ENCODE measurements around the gene PDE4D. TPM values are rescaled to one million over a fixed set of nuclear protein-coding genes. Genes with fewer than 3 reads are reported as not detected.
A peak's percentile ranks its signal among the peaks of the same experiment; 100 is the strongest.

Gene PDE4D
- total and polyA plus RNA-seq, 2 of the 4 experiments (the other 2 are of a cell fraction): 1.4 to 7.9 TPM

DNA sequence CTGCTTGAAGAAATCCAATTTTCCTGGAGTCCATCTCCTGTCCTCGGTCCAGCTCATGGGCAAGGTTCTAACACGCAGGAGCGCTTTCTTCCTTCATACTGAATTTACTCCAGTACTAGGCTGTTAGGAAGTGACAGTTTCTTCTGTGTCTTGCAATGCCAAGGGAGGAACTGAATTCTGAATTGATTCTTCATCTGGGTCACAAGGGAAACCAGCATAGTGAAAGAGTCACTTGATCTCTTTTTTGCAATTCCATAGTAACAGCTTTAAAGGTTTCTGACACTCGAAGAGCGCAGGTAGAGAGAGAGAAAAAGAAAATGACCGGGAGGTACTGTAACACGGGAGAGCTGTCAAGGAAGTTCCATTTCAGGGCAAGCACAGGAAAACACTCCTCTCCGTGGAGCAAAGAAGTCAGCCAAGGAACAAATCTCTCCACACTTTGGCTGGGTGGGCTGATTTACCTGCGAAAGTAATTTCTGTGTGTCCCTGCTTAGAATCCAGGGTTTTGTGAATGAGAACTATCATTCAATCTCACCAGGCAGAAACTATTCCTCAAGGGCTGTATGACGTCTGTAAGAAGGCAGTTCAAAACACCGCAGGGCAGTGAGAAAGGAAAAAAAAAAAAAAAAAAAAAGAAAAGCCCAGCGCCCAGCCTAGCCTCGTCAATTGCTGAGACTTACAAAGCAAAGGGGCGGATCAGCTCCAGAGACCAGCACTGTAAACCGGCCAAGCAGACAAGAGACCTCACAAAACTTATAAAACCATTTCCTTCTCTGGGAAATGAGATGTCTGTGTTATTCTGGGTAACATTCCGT lies 617.8 kb downstream of the PDE4D start:
- WGBS, 2 experiments (ENCODE audit: extremely low coverage in 2 of 2, insufficient read length in 1 of 2): no CpG with 5 or more reads among the region's 16 CpGs
- no peak overlapping the region for H4K5ac ChIP-seq (ENCODE audit: low read depth, low read length)
- ATAC-seq (ENCODE audit: low read depth) (peak; percentile 48; the same call in 1 of the 2 replicates), DNase-seq (peak; percentile 6)
- no peaks in the 10 kb centered on the region for H4K20me1 ChIP-seq (ENCODE audit: insufficient read depth, low read length)
- dilution Hi-C loops (cut with HindIII; ENCODE audit: low sequenced_read_pairs, unreplicated experiment): no loop called here
- H3K9me3 ChIP-seq (ENCODE audit: control insufficient read depth, insufficient read depth, low read length): no peaks in the 10 kb centered on the region
- ChIA-PET CTCF (no interaction called here), POLR2A (ENCODE audit: unreplicated experiment) (no interaction called here)
- H3K36me3 ChIP-seq (ENCODE audit: control insufficient read depth, insufficient read depth, low read length): no peaks in the 10 kb centered on the region
- H3K18ac ChIP-seq (ENCODE audit: low read depth, low read length): no peak overlapping the region
- 0 out of 2 replicates have a peak overlapping the region, but pooled peaks have one; percentile 22 for H3K9ac ChIP-seq (ENCODE audit: low read depth, low read length)
- H2BK20ac ChIP-seq (ENCODE audit: low read depth, low read length): no peak overlapping the region
- no peak overlapping the region for H3K4ac ChIP-seq (ENCODE audit: low read depth, low read length)
- H3K14ac ChIP-seq (replicated peaks; ENCODE audit: low read depth, low read length): no peak overlapping the region
- H3K4me2 ChIP-seq (ENCODE audit: low read depth, low read length): peak overlapping the region; percentile 95
- no peak overlapping the region for H2BK15ac ChIP-seq (ENCODE audit: low read depth, low read length)
- no peak overlapping the region for H3K23ac ChIP-seq (ENCODE audit: low read depth, low read length)
- in situ Hi-C loops (cut with MboI; ENCODE audit: low sequenced_read_pairs): no loop called here
- H2AK9ac ChIP-seq (replicated peaks; ENCODE audit: low read depth, low read length, poor library complexity): no peak overlapping the region
- H2BK5ac ChIP-seq (ENCODE audit: low read depth, low read length, poor library complexity, severe bottlenecking): no peak overlapping the region
- peak overlapping the region; percentile 32 for H3K4me3 ChIP-seq (ENCODE audit: insufficient read depth, low read depth, low read length)
- peak overlapping the region; percentile 6 for H2AFZ ChIP-seq (replicated peaks; ENCODE audit: low read length, poor library complexity)
- H3K4me1 ChIP-seq (ENCODE audit: control insufficient read depth, insufficient read depth, low read length): no peaks in the 10 kb centered on the region
- intact Hi-C loops (cut with micrococcal nuclease): no loop called here
- no peak overlapping the region for H3K27ac ChIP-seq (ENCODE audit: insufficient read depth, low read length)
- H2AK5ac ChIP-seq (ENCODE audit: low read depth, low read length): no peak overlapping the region
- H3K27me3 ChIP-seq (ENCODE audit: control insufficient read depth, insufficient read depth, low read length): no peaks in the 10 kb centered on the region; the same call in 1 of the 2 replicates
- no peaks in the 10 kb centered on the region for H3K79me1 ChIP-seq (ENCODE audit: low read depth in 1 of 2, low read length in 2 of 2)
- no peak overlapping the region for H4K91ac ChIP-seq (ENCODE audit: insufficient read depth, low read depth, low read length)
- no TSS peak for BruUV-seq (replicated peaks)
- TF ChIP-seq CHD1 (IDR thresholded peaks at IDR 0.05; ENCODE audit: low read depth, low read length) (no peak), BHLHE40 (IDR thresholded peaks at IDR 0.05; ENCODE audit: low read depth, low read length) (no peak), RCOR1 (IDR thresholded peaks at IDR 0.05; ENCODE audit: insufficient replicate concordance, low read length) (no peak)
- no peaks in the 10 kb centered on the region for H3K9me1 ChIP-seq (ENCODE audit: insufficient read depth, low read length)
- H3K56ac ChIP-seq (ENCODE audit: extremely low read depth, insufficient read depth, low read length): no peak overlapping the region
- no peak overlapping the region for H4K8ac ChIP-seq (ENCODE audit: low read depth in 2 of 2, low read length in 2 of 2)
- H2BK120ac ChIP-seq (ENCODE audit: low read depth, low read length): no peak overlapping the region

Data from IMR-90 (cell line).